ENCODE data around the gene TRIM47.
"Not testable (repeated sequence)": the region's sequence is repeated elsewhere in the genome, so short reads cannot be mapped to it uniquely, and the experiment has no call there.

Gene TRIM47

DNA sequence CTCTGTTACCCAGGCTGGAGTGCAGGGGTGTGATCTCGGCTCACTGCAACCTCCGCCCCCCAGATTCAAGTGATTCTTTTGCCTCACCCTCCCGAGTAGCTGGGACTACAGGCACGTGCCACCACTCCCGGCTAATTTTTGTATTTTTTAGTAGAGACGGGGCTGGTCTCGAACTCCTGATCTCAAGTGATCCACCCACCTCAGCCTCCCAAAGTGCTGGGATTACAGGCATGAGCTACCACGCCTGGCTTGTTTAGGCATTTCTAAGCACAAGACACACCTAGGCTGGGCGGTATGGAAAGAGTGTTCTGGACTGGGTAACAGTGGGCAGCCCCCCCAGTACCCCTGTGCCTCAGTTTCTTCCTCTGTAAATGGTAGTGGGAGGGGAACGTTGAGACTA is 8.2 kb downstream of the TRIM47 start:
- not testable (repeated sequence) for FAIRE-seq; DNase-seq (ENCODE audit: low spot score)

DNA sequence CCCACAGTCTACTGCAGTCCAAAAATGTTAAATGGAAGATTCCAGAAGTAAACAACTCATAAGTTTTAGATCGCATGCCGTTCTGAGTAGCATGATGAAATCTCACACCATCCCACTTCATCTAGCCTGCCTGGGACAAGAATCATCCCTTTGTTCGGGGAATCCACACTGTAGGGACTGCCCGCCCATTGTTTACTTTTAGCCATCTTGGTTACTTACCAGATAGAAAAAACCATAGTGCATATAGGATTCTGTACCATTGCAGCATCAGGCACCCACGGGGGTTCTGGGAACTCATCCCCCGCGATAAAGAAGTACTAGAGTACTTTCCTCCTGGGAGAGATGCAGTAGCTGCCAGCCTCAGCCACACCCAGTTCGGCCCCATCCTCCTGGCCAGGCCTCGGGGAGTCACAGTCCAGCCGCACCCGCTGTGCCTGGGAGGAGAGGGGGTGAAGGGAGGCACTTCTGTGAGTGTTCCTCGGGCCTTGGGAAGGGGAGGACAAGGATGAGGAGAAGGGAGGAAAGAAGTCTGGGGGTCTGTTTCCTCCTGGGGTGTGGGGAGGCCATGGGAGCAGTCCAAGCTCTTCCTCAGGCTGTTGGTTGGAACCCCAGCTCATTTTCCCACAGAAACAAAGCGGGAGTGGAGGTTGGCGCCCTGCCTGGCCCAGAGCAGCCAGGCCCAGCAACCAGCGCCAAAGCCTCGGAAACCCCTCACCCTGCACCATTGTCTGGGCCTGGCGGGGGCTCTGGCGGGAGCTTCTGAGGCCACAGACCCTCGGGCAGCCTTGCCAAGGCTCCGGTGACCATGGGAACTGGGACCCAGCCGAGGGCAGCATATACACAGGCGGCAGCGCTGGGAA is 8.9 kb downstream of the TRIM47 start:
- DNase-seq (ENCODE audit: low spot score), result no peak
- no peak for FAIRE-seq

DNA sequence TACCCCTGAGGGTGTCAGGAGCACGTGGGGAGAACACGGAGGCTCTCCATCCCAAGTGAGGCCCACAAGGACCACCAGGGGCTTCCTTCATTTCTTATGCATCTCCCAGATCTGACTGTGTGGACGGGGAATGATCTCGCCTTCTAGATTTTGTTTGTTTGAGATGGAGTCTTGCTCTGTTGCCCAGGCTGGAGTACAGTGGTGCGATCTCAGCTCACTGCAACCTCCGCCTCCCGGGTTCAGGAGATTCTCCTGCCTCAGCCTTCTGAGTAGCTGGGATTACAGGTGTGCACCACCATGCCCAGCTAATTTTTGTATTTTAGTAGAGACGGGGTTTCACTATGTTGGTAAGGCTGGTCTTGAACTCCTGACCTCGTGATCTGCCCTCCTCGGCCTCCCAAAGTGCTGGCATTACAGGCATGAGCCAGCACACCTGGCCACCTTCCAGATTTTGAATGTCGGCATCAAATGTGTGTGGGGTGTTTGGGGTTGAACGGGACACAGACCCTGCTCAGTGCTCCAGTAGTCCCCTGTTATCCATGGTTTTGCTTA is 9.6 kb downstream of the TRIM47 start:
- not testable (repeated sequence) for FAIRE-seq; DNase-seq (ENCODE audit: low spot score)

DNA sequence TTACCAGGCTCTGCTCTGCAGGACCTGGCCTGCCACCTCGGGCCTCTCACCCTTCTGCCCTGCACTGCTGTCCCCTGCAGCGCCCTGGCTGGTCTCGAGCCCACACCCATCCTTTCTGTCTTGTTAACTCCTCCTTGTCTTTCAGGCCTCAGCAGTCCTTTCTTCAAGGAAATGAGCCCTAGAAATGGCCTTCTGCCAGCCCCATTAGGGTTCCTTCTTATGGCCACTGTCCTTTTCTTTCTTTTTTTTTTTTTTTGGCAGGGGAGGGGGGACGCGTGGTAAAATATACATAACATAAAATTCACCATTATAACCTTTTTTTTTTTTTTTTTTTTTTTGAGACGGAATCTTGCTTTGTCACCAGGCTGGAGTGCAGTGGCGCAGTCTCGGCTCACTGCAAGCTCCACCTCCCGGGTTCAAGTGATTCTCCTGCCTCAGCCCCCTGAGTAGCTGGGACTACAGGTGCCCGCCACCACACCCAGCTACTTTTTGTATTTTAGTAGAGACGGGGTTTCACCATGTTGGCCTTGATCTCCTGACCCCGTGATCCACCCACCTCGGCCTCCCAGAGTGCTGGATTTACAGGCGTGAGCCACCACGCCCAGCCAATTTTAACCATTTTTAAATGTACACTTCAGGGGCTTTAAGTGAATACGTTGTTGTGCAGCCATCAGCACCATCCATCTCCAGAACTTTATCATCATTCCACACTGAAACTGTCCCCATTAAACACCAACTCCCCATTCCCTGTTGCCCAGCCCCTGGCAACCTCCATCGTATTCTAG is 12.8 kb downstream of the TRIM47 start:
- DNase-seq (ENCODE audit: low spot score); FAIRE-seq: not testable (repeated sequence)

DNA sequence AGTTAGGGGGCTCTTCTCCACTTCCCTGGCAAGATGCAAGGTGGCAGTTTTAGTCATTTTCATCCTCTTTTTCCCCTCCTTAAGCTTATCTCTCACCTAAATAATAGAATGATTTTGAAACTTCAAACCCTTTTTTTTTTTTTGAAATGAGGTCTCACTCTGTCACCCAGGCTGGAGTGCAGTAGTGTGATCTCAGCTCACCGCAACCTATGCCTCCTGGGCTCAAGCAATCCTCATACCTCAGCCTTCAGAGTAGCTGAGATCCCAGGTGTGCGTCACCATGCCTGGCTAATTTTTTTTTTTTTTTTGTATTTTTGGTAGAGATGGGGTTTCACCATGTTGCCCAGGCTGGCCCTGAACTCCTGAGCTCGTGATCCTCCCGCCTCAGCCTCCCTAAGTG is 13.5 kb downstream of the TRIM47 start:
- FAIRE-seq; DNase-seq (ENCODE audit: low spot score): not testable (repeated sequence)

DNA sequence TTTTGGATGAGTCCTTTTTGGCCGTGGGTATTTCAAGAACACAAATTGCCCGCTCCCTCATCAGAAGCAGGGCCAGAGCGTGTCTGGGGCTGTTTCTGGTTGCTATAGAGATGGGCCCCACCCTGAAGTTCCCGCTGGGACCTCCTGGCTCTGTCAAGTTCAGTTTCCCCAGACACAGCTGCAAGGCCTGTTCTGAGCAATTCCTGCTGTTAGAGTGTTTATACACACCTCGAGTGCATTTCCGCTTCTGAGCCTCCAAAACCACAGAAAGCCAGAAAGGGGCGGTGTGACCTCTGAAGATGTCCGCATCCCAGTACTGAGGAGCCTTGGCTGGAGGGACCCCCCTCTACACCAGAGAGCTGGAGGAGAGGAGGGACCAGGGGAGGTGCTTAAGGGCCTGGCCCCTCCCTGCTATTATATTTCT is 13.9 kb downstream of the TRIM47 start:
- DNase-seq (ENCODE audit: low spot score) (no peak), FAIRE-seq (no peak)

DNA sequence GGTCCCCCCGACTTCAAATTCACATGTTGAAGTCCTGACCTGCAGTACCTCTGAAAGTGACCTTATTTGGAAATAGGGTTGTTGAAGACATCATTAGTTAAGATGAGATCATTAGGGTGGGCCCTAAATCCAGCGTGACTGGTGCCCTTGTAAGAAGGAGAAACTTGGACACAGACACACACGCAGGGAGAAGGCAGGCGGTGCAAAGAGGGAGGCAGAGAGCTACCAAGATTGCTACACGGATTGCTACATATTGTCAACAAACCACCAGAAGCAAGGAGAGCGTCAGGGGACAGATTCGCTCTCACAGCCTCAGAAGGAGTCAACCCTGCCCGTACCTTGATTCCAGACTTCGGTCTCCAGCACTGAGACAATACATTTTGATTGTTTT is 16.5 kb downstream of the TRIM47 start:
- FAIRE-seq, result no peak
- no peak for DNase-seq (ENCODE audit: low spot score)

DNA sequence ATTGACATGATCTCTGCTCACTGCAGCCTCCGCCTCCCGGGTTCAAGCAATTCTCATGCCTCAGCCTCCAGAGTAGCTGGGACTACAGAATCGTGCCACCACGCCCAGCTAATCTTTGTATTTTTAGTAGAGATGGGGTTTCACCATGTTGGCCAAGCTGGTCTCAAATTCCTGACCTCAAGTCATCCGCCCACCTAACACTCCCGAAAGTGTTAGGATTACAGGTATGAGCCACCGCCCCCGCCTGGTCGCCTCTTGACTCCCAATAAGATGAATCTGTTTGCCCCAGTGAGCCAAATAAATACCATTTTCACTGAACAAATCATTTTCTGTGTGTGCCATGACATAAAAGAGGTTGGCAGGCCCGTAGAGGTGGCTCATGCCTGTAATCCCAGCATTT is 19.0 kb downstream of the TRIM47 start:
- FAIRE-seq; DNase-seq (ENCODE audit: low spot score): not testable (repeated sequence)

DNA sequence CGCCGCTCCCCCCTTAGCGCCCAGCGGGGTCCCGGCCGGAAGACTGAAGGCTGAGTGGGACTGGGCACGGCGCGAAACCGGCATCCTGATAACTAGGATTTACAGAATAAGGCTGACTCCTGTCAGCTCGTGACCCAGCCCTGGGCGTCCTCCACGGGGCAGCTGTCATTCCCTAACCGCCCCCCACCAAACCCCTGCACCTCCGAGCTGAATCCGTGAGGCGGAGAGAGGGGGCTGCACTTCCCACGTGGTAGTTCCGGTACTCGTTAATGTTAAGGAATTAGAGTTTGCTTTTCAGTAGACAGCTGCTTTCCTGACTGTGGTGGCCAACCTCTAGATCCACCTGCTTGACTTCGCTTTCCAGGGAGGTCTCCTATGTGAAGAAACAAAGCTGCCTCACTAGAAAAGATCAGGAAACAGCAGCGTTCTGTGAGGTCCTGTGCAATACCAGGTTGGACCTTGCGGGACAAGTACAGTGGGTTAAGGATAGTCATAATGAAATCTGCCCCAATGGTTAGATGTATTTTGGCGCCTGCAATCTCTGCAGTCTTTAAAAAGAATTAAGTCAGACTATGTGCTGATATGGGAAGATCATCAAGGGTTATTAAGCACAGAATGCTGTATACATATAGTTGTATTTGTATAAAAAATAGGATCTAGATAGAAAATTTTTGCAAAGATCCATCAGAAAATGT is 22.2 kb downstream of the TRIM47 start:
- no peak for DNase-seq (ENCODE audit: low spot score)
- no peak for FAIRE-seq

DNA sequence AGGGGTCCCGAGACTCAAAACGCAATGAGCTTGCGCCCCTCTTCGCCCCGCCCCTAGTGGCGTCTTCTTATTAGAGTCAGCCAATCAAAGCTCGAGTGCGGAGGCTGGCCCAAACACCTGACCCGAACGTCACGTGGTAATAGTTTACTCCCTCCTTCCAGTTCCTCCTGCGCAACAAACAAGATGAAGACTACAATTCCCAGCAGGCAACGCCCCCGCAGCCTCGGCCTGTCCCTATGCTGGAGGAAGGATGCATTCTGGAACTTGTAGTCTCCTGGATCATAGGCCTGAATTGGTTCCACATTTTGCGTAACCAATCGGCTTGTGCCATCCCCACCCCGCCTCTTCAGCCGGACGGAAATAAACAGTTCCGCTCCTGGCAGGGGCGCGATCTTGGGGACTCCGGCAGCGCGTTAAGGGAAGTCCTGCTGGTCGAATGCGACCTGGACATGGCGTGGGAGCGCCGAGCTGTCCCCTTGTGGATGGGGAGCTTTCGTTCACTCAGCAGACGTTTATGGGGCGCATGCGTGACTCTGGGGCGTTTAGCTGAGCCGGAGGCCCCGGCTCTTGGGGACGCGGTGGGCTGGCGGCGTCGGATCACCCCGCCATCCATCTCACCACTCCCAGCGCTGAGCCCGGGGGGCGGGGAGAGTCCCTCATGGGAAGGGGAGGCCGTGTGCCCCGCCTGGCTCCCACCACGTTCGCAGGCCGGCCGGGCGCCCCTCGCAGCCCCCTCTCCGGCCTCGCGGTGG is 22.9 kb downstream of the TRIM47 start, which contains the start of gene WBP2:
Gene WBP2 (minus strand): TSS at position 26 of the 752 bp plus-strand sequence. CDS start 38 bp downstream, outside the sequence.
- DNase-seq (ENCODE audit: low spot score), result peak; percentile 99
- FAIRE-seq, result peak; percentile 91

DNA sequence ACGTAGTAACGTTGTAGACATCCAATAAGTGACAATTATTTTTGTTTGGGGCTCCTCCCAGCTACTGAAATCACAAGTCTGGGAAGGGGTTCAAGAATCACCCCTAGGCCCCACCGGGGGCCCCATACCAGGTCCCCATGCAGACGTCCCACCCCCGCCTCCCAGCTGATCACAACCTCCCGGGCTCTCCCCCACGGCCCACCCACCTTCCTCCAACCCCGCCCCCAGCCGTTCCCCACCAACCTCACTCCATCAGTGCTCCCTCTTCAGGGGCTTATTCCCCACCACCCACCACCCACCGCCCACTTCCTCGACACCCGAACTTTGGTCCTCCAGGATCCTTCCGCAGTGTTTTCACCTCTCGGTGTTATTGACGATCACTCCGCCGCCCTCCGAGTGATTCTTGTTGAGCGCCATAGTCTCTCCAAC is 23.5 kb downstream of the TRIM47 start:
- no peak for DNase-seq (ENCODE audit: low spot score)
- no peak for FAIRE-seq

DNA sequence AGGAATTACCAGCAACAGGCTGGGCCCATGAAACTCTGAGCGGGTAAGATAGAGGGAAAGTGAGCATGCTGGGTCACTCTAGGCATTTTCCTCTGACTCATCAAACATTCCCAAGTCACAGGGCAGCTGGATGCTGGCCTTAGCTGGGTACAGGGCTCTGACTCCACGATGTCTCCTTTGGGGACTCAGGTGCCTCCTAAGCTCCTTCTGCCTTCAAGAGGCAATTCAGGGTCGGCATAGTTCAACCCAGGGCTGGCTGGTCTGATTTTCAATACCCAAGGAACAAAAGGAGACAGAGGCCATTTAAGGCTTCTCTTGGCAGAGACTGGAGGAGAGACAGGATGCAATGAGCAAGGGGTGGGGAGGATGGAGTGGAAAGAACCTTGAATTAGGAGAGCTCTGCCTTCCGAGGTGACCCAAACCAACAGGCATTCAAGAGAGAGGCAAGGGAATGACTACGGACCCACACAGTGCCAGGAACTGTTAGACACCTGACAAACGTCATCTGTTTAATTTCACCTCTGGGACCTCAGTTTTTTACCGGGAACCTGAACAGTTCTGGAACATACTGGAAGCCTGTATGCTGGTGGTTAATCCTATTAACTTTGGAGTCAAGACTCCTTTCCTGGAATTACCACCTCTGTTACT is 24.2 kb downstream of the TRIM47 start:
- peak; percentile 73 for FAIRE-seq

DNA sequence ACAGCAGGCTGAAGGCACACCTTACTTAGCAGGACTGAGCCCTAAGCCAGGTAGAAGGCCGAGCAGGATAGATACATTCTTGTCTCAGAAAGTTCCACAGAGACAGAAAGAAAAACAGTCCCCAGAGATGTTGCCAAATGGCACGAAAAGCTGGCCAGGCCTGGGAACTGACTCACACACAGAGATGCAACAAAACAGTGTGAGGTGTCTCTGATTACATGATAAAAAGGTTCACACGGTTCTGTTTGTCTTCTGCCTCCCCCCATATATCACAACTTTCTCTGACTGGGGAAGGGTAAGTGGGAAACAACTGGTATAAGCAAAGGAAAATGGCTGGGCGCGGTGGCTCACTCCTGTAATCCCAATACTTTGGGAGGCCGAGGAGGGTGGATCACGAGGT is 24.9 kb downstream of the TRIM47 start:
- DNase-seq (ENCODE audit: low spot score) (peak; percentile 54), FAIRE-seq (no peak)

More for the DNA sequence above, 24.2 kb downstream of the TRIM47 start:
- peak; percentile 80 for DNase-seq (ENCODE audit: low spot score)

DNA sequence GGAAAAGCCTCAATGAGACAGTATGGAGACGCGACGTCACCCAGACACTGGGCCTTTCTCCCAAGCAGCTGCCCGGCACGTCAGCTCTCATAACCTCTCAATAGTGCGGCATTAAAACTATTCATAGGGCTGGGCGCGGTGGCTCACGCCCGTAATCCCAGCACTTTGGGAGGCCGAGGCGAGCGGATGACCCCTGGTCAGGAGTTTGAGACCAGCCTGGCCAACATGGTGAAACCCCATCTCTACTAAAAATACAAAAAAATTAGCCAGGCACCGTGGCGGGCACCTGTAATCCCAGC is 26.7 kb downstream of the TRIM47 start:
- FAIRE-seq; DNase-seq (ENCODE audit: low spot score): not testable (repeated sequence)

DNA sequence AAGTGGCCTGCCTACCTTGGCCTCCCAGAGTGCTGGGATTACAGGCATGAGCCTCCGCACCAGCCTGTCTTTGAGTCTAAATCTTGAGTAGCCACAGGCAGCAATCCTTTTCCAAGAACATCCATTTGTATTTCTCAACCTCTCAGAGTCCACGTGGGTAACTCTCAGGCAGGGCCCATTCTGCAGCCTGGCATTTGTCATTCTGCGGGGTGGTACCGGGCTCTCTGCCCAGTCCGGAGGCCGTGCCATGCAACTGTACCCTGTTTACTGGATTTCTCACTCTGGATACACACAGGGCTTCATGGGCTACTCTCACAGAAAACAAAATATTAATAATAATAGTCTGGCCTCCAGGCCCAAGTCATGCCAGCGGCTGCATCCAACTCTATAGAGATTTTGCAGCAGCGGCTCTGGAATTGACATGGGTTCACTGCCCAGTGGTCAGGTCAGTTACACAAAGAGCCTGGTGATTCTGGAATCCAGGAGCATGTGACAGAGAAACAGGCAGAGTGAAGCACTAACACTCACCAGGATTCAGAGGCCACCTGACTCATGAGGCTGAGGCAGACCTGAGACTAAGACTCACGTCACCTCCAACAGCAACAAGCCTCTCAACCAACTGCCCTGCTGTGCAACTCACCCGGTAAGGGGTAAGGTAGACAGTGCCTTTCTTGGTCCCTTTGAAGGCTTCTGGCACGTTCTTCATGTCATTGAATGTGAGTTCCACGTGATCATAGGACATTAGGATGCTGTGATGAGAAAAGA is 27.3 kb downstream of the TRIM47 start:
- FAIRE-seq, result no peak
- DNase-seq (ENCODE audit: low spot score), result no peak

DNA sequence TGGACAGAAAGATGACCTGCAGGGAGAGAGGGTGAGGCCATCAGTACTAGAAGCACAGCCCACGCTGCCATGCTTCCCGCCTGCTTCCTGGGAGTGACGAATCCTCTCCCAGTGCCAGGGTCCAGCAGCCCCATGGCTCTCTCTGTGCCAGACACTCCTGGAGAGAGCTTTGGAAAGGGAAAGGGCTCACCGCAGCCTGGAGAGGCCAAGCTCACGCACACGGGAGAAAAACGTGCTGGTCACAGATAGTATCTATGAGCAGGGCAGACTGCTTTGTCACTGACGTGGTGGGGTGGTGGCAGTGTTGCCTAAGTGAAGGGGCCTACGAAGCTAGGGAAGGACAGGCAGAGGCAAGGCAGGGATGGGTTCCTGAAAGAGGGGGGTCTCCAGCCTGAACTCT is 28.7 kb downstream of the TRIM47 start:
- FAIRE-seq (no peak), DNase-seq (ENCODE audit: low spot score) (no peak)

DNA sequence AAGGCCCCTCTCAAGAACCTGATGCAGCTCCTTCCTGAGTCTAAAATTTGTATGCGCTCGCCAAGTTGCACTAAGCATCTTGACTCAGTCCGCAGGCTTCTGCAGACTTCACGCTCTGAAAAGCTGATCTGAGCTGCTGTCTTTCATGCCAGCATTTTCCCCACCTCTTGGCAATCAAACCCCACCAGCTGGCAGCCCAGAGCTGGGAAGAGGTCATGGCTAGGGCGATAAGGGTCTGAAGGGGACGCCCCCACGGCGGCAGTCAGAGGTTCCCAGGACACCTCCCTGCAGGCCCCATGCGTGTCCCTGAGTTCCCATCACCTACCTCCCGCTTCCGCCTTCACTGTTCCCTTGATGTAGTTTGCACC is 29.1 kb downstream of the TRIM47 start:
- FAIRE-seq (no peak), DNase-seq (ENCODE audit: low spot score) (no peak)

DNA sequence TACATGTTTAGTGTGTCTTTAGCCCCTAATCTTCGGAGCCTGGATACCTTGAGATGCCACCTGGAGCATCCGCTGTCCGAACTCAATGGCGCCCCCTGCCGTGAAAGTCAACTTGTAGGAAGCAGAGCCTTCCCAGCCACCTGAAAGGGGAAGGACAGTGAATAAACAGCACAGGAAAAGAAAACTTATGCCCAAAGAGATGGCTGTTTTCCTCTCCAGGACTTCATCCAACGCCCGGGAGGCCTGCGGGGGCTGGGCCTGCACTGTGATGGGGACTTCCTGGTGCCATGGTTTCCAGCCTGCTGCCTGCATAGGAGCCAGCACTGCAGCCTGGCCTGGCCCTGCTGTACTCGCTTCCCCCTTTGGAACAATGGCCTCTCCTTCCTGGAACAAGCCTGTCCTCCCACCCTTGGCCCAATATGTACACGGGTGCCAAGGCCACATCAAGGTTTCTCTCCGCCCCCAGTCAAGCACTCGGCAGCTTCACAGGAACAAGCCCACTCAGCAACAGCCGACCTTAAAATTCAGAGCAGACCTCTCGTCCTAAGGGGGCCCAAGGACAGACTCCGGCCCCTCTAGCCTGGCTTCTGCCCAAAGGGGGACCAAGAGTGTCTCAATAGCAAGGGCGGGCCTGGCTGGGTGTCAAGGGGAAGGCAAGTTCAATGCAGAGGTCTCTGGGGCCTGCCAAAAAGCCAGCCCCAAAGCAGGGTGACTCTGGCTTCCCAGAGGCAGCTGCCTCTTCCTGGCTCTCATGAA is 29.7 kb downstream of the TRIM47 start:
- DNase-seq (ENCODE audit: low spot score) (no peak), FAIRE-seq (no peak)

Data from RCC 7860 (cell line).